HG03442 (cell line): ENCODE results near the gene BCL7A.

Experiments used
- ATAC-seq: cut with Tn5 transposase; IDR thresholded peaks from one replicate; pipeline ENCODE4 v1.9.1; 2021; ENCODE audit warnings: mild to moderate bottlenecking, moderate library complexity; ENCODE audit not compliant: unreplicated experiment

BCL7A gene

DNA sequence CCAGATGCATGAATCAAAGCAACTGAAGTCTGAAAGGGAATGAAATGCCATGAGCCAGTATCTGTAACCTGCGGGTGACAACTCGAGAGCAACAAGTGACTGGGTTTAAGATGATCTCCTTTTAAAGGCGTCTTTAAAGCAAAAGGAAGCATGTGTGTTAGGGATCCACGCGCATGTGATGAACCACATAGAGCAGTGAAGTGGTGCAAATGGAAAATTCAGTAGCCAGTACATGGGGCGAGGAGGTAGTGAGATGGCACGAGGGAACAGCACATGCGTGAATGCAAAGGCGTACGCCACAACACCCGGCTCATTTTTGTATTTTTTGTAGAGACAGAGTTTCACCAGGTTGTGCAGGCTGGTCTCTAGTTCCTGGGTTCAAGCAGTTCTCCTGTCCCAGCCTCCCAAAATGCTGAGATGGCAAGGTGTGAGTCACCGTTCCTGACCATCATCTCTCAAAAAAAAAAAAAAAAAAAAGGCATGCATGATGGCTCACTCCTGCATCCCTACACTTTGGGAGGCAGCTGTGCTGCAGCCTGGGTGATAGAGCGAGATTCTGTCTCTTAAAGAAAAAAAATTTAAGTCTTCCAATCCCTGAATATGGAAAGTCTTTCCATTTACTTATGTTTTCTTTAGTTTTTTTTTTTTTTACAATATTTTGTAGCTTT, 24.6 kb upstream of the BCL7A start:
- ATAC-seq, result no peak

DNA sequence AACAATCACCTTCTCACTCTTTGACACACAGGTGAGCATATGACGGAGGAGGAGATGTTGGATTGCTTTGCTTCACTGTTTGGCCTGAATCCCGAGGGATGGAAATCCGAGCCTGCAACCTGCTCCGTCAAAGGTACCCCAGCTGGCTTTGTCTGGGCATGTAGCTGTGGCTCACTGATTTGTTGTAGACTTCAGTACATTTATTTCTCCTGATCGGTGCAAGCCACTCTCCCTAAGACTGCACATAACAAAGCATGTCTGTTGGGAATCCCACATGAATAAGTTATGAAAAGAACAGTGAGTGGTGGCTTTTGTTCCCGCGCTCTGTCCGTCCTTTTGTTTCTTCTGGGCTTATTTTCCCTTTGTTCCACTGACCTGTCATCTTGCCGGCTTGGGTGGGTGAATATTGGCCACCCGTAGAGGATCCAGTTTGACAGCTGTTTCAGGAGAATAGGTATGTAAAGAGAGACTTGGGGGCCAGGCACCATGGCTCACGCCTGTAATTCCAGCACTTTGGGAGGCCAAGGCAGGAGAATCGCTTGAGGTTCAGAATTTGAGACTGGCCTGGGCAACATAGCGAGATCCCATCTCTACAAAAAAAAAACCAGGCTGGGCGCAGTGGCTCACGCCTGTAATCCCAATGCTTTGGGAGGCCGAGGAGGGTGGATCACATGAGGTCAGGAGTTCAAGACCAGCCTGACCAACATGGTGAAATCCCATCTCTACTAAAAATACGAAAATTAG, 20.0 kb upstream of the BCL7A start:
- no peak for ATAC-seq

DNA sequence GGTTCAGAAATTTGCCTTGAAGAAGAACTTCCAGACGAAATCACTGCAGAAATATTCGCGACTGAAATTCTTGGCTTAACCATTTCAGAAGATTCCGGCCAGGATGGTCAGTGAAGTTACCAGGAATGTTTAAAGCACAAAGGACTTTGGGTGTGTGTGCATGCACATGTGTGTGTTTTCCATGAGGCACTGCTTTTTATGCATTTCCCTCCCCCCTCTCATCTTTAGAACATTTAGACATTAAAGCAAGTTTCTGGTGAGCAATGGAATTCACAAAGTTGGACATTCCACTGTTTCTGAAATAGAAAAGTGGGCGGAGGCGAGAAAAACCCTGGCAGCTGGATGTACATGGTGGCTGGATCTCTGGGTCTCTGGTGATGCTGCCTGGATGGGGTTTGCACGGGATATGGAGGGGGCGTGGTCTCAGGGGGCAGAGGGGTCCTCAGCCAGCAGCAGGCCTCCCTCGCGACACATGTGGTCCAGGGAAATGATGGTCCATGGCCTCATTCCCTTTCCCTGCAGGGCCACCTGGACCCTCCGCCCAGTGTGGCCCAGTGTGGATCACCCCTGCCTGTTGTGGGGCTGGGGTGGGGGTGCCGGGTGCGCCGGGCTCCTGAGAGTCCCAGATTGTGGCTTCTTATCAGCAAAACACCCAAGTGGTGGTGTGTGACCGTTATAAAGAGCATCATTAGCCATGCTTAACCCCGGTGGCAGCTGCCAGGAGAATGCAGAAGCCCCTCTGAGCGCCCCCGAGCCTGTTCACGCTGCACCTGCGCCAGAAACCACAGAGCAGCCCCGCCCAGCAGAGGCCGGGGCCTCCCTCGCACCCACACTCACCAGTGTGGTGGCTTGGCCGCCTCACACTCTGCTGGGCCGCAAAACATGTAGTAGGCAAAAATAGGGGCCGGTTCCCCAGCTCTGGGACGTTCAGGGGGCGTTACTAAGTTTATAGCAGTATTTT, 17.8 kb upstream of the BCL7A start:
- no peak for ATAC-seq

DNA sequence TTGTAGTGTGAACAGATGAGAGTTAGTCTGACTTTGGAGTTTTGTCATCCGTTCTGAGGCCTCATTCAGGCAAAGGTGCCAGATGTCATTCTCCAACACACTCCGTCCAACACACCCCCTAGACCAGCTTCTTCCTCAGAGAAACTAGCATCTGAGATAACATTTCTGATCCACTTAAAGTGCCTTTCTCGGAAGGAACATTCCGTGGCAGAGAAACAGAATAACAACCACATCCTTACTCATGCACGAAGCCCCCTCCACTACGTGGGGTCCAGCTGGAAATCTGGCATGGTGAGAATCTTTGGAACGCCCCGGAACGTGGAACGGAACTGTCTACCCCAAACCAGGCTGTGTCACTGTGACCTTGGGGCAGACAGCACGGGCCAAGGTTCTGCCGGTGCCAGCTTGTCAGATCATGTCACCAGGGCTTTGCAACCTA, 17.0 kb upstream of the BCL7A start:
- ATAC-seq, result no peak

DNA sequence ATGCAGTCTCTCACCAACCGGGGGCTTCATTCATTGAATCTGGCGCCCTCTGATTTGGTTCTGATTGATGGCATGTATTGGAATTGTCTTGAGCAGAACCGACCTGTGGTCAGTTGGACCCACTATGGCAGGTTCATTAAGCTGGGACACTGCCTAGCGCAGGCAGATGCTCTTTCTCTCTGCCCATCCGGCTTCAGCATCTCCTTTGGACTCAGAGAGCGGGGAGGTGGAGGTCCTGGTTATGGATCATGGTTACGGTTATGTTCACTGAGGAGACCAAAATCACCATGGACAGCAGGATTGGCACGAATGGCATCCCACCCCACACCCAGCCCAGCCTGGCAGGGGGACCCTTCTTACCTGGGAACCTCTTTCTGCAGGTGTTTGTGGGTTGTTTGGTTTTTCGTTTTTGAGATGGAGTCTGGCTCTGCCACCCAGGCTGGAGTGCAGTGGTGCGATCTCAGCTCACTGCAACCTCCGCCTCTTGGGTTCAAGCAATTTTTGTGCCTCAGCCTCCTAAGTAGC, 16.4 kb upstream of the BCL7A start:
- ATAC-seq, result no peak

DNA sequence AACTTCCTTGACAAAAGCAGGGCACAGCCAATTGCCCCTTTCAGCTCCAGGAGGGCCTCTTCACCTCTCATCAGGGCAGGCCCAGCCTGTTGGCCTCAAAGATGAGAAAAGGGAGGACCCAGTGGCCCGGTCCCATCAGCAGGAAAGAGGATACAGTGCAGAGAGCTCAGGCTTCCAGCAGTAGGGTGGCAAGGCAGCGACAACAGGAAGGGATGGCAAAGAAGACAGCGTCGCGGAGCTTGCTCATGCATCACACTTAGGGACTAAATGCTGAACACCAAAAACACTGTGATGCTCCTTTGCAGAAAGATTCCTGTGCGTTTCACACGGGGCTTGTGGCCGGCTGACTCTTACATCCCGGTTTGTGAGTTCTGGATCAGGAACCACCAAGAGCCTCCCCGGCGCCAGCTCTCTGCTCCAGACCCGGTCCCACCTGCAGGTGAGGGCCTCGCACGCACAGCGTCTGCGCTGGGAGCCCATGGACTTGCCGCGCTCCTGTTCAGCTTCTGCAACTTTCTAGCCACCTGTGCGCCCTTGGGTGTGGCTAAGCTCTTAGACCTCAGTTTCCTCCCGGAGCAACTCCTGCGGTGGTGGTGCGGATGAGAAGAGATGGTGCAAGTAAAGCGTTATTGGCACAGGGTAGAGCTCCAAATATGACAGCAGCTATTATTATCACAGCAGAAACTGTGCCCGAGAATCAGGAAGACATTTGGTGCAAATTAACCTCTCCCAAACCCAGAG, 15.3 kb upstream of the BCL7A start:
- ATAC-seq, result no peak

DNA sequence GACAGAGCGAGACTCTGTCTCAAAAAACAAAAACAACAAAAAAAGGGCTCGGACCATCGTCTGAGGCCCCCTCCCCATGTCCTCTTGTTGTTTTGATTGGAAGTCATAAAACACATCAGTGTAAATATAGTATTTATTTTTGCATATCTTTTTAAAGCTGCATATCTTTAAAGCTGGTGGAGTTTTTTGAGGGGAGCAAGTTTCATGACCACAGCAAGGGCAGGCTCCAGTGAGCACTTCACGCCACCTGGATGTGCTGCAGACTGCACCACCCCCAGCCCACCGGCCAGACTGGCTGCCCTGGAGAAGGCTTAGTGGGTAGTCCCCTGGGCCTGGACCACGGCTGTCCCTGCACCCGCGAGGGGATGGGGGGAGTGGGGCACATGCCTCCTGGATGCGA, 11.9 kb upstream of the BCL7A start:
- ATAC-seq, result no peak

DNA sequence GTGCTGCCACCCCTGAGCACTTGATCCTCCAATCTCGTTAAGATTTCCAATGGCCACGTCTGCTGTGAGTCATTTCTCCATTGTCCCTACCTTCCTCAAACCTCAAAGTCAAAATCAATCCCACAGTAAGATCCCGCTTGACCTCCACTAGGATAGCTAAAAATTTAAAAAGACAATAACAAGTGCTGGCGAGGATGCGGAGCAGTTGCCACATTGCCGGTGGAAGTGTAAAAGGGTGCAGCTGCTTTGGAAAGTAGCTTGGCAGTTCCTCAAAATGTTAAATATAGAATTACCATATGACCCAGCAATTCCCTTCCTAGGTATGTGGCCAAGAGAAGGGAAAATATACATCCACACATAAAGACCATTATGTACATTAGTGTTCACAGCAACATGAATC, 9.5 kb upstream of the BCL7A start:
- no peak for ATAC-seq

DNA sequence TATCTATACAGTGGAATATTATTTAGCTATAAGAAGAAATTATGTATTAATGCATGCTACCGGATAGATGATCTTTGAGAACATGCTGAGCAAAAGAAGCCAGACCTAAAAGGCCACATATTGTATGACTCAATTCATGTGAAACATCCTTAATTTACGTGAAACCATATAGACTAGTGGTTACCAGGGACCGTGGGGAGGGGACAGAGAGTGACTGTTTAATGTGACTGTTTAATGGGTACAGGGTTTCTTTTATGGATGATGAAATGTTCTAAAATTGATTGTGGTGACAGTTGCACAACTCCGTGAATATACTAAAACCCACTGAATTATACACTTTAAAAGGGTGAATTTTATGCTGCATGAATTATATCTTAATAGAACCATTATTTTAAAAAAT, 8.5 kb upstream of the BCL7A start:
- ATAC-seq, result no peak

DNA sequence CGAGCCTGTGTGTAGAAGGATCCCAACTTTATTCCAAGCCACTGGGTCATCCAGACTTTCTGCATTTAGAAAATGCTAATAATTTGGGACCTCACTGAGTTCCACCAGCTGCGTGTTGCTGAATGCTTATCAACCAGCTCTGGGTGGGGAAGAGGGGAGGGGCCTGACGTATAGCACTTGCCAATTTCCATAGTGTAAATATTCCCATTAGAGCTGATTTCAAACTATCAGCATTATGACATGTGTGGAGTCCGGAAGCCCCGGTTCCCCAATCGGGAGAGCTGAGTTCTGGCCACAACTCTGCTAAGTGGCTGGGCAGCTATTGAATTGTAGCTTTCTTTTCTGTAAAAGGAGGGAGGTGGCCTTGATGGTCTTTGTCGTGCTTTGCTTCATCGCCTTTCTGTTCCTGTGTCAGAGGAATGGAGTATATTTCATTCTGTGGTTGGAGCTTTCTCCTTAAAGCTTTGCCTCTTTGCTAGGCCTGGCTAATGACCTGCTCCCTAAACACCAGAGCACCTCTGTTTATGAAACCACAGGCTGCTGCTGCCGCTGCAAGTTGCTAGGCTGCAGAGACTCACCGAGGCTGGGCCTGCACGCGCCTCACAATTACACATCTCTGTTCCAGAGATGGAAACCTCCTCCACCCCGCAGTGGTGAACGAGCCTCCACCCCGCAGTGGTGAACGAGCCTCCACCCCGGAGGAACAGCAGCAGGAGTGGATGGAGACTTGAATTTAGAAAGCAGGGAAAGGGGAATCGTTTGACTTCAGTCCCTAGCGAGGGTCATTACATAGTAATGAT, 7.7 kb upstream of the BCL7A start:
- ATAC-seq, result no peak

DNA sequence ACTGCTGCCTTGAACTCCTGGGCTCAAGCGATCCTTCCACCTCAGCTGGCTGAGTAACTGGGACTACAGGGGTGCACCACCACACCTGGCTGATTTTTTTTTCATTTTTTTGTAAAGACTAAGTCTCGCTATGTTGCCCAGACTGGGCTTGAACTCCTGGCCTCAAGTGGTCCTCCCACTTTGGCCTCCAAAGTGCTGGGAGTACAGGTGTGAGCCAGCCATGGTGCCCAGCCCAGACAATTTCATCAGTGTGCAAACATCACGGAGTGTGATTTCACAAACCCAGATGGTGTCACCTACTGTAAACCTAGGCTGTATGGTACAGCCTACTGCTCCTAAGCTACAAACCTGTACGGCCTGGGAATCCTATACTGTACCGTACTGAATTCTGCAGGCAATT, 6.9 kb upstream of the BCL7A start:
- no peak for ATAC-seq

DNA sequence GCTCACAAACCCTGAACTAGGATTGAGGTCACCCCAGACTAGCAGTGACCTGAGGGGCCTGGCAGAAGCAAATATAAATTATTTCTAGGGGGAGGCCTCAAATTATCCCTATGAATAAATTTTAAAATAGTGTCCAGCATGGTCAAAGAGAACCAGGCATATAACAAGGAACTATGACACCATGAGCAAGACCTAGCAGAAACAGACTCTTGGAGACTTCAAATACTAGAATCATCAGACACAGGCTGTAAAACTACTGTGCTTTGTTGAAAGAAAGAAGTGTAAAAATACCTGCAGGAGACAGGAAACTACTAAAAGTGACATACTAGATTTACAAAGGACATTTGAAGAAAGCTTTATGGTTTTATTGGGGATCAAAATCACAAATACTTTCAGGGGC, 3.2 kb upstream of the BCL7A start:
- ATAC-seq, result no peak

DNA sequence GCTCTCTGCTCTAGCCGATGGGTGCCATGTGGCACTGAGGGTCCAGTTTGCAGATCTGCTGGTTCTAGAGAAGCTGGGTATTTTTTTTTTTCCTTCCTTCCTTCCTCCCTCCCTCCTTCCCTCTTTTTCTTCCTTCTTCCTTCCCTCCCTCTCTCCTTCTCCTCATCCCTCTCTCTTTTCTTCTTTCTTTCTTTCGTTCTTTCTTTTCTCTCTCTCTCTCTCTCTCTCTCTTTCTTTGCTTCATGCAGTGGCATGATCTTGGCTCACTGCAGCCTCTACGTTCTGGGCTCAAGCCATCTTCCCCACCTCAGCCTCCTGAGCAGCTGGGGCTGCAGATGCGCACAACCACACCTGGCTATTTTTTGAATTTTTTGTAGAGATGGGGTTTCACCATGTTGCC, 2.7 kb upstream of the BCL7A start:
- ATAC-seq, result no peak

DNA sequence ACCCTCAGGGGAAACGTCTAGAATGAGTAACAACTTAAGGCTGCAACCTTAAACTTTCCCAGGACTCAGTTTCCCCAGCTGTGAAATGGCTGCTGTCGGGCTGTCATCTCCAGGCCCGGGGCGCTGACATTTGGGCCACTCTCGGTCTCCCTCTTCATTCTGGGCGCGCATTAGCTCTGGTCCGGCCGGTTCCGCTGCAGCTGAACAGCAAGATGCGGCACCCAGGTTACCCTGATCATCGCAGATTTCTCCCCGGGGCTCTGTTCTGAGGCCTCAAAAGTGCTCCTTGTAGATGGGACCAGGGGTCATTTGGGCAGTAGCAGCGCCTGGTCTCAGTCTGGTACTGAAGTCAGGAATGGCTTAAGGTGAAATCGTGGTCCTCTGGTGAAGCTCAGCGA, 890 bp upstream of the BCL7A start:
- ATAC-seq, result no peak

DNA sequence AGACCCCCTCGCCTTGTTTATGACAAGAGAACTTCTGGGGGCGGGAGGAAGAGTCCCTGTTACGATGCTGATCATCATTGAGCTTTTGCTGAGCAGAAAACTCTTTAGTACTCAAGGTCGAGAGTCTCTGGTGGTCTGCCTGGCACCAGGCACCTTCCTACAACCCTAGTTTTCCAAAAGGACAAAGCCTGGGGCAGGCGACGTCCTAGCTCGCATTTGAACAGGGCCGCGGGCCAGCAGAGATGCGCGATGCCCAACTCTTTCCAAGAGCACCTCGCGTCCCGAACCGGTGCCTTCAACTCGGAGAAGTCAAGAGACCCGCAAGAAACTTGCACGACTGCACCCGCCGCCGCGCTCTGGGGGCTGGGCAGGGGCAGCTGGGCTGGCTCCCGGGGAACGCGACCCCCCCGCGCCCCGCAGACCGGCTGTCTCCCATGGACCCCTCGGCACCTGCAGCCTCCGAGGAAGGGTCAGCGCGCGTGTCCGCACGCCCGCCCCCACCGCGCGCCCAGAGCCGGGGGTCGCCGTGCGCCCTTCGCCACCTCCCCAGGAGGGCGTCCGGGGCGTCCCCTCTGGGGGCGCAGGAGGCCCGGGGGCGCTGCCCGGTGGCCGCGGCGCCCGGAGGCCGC, 377 bp upstream of the BCL7A start:
- no peak for ATAC-seq

DNA sequence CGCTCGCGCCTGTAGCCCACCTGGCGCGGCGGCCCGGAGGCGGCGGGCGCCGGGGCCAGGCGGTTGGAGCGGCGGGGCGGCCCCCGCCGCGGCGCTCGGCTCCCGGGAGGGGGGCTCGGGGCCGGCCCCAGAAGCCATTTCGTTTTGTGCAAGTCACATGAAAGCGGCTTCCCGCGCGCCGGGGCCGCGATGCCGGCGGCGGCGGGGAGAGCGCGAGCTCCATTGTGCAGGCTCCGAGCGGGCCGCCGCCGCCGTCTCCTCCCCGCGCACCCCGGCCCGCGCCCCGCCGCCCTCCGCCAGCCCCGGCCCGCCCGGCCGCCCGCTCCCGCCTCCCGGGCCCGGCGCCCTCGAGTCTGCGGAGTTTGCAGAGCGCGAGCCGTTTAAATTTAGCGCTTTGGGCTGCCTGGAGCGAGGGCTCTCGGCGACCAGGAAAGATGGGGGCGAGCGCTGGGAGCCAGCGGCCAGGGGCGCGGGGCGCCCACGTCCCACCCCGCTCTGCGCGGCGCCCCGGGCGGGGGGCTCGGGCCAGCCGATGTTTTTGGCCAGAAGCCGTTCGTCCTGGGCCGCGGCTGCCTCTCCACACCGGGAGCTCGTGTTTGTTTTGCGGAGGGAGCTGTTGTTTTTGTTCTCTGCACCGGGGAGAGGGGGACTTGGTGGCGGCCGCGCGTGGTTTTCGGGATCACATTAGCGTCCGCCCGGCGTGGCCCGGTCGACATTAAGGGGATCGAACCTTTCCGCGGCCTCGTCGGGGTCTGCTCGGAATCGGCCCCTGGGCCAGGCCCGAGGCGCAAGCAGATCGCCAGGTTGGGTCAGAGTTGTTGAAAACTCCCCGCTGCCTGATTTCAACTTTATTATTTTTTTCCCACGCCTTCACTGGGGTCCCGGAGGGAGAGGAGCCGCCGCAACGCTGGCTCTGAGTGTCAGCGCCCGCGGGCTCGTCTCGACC, 982 bp downstream of the BCL7A start:
- ATAC-seq, result peak; percentile 13

DNA sequence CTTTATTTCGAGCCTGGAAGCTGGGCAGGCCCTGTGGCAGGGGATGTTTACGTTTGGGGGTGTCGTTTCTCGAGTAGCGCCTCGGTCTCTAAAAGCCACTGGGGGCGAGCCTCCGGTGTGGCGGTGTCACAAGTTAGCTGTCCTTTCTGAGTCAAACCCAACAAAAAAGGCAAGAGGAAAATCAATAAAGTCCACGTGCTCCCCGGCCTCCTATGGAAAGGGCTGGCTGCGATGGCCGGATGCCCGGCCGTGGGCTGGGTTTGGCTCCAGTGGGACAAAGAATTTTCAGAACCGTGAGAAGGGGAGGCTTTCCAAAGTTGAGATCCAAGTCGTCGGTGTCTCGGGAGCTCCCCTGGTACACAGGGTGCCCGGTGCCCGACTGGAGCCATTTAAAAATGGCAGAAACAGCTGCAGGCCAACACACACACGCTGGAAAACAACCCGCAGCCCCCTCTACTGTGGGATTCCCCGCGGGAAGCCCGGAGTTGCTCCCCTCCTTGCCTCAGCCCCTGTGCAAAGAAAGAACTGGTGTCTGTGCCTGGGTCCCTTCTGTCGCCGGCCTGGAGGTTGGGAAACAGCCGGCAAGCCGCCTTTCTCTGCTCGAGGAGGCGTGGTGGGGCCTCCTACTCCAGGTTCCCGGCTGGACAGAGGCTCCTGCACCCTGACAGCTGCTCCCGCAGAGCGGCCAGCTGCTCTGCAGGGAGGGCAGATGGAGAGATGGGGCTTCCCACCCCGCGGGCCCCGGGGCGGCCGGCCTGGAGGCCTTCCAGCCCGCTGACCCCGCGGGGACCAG, 1.9 kb downstream of the BCL7A start:
- ATAC-seq, result no peak
